ENCODE measurements around the gene ADAMTS14.

ADAMTS14 gene

GRCh38 chr10:70772627-70773026 is 100.3 kb downstream of the ADAMTS14 start:
- DNase-seq (ENCODE audit: low spot score) = no peak

GRCh38 chr10:70773461-70773860 is 101.2 kb downstream of the ADAMTS14 start:
- DNase-seq (ENCODE audit: low spot score) = no peak

GRCh38 chr10:70773965-70774809 is 101.9 kb downstream of the ADAMTS14 start:
- no peak for DNase-seq (ENCODE audit: low spot score)

GRCh38 chr10:70774810-70775678 is 102.7 kb downstream of the ADAMTS14 start:
- no peak for DNase-seq (ENCODE audit: low spot score)

- no peak for DNase-seq (ENCODE audit: low spot score)
These were observed 103.6 kb downstream of the ADAMTS14 start for GRCh38 chr10:70775679-70776454.

GRCh38 chr10:70776455-70777005 is 104.2 kb downstream of the ADAMTS14 start:
- no peak for DNase-seq (ENCODE audit: low spot score)

- no peak for DNase-seq (ENCODE audit: low spot score)
These were observed 105.0 kb downstream of the ADAMTS14 start for GRCh38 chr10:70777063-70777875.

- no peak for DNase-seq (ENCODE audit: low spot score)
These were observed 106.1 kb downstream of the ADAMTS14 start for GRCh38 chr10:70778267-70778924.

GRCh38 chr10:70779088-70779487 is 106.8 kb downstream of the ADAMTS14 start:
- no peak for DNase-seq (ENCODE audit: low spot score)

- no peak for DNase-seq (ENCODE audit: low spot score)
These were observed 107.4 kb downstream of the ADAMTS14 start for GRCh38 chr10:70779511-70780369.

GRCh38 chr10:70780370-70780760 is 108.1 kb downstream of the ADAMTS14 start:
- no peak for DNase-seq (ENCODE audit: low spot score)

GRCh38 chr10:70780772-70781171 is 108.5 kb downstream of the ADAMTS14 start:
- DNase-seq (ENCODE audit: low spot score) = no peak

GRCh38 chr10:70781461-70782051 is 109.2 kb downstream of the ADAMTS14 start:
- no peak for DNase-seq (ENCODE audit: low spot score)

GRCh38 chr10:70782086-70782745 is 109.9 kb downstream of the ADAMTS14 start:
- DNase-seq (ENCODE audit: low spot score) = no peak

- DNase-seq (ENCODE audit: low spot score) = no peak
These were observed 110.7 kb downstream of the ADAMTS14 start for GRCh38 chr10:70782746-70783680.

- no peak for DNase-seq (ENCODE audit: low spot score)
These were observed 111.7 kb downstream of the ADAMTS14 start for GRCh38 chr10:70784016-70784415.

GRCh38 chr10:70784471-70784870 is 112.2 kb downstream of the ADAMTS14 start:
- DNase-seq (ENCODE audit: low spot score) = no peak
